SH-SY5Y (cell line): Measurements from ENCODE around the gene CFAP107.

Experiments used
- GATA2 ChIP-seq: IDR thresholded peaks from 2 replicates; pipeline ENCODE4 v1.6.1; 2011; ENCODE audit warnings: mild to moderate bottlenecking, low read depth, low read length
- GATA3 ChIP-seq: IDR thresholded peaks from 2 replicates; pipeline ENCODE4 v1.6.1; 2011; ENCODE audit warnings: low read depth, mild to moderate bottlenecking, low read length, moderate library complexity

DNA sequence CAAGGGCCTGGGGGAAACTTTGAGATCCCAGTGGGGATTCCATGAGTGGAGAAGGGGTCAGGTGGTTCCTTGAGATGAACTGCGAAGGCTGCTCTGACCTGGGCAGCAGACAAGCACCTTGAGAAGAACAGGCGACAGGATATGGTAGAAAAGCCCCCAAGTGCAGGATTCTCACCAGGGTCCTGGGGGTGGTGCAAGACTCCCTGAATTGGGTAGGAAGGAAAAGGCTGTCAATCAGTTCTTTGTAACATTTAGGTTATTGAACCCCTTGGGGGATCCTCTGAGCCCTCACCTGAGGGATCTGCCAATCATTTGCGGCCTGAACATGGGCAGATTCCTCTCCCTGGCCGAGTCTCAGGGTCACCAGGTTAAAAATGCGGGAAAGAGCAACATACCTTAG, 25.2 kb downstream of the CFAP107 start:
- TF ChIP-seq GATA2 (no peak), GATA3 (no peak)
